Heart left ventricle (tissue), 16 donors: Measurements from ENCODE around the gene KMT2A. TPM values are rescaled to one million over a fixed set of nuclear protein-coding genes. Genes with fewer than 3 reads are reported as not detected.
A peak's percentile ranks its signal among the peaks of the same experiment; 100 is the strongest.

Experiments
- ATAC-seq, 4 donors: fragments of 200-7000 bp; cut with Tn5 transposase; one replicate each; pipeline ENCODE4 v1.9.1; 2020 to 2022; ENCODE audit warnings: moderate library complexity in 4 of 4, mild to moderate bottlenecking in 3 of 4, moderate number of reproducible peaks in 1 of 4
- DNase-seq, 5 donors: peaks; one replicate each; pipeline ENCODE4 v3.0.0-alpha.2; 2020
- H3K27ac ChIP-seq, 12 donors: fragments of 200-600 bp; sonication (generic) in 4 of 12; one replicate each; pipeline versions ENCODE4 v1.5.0 to v1.8.0; 2016 to 2022; ENCODE audit warnings: mild to moderate bottlenecking in 2 of 12
- H3K27me3 ChIP-seq, 9 donors: fragments of 200-600 bp; sonication (generic) in 2 of 9; one replicate each; pipeline versions ENCODE4 v1.5.1 to v1.8.0; 2016 to 2022; ENCODE audit warnings: mild to moderate bottlenecking in 3 of 9
- H3K36me3 ChIP-seq, 9 donors: fragments of 200-600 bp; sonication (generic) in 2 of 9; one replicate each; pipeline versions ENCODE4 v1.5.0 to v1.8.0; 2018 to 2022; ENCODE audit warnings: mild to moderate bottlenecking in 2 of 9
- H3K4me1 ChIP-seq, 12 donors: fragments of 200-600 bp; sonication (generic) in 4 of 12; one replicate each; pipeline versions ENCODE4 v1.5.0 to v1.8.0; 2016 to 2022; ENCODE audit warnings: mild to moderate bottlenecking in 3 of 12
- H3K4me3 ChIP-seq, 12 donors: fragments of 200-600 bp; sonication (generic) in 4 of 12; one replicate each; pipeline versions ENCODE4 v1.5.0 to v1.8.0; 2017 to 2022; ENCODE audit warnings: mild to moderate bottlenecking in 9 of 12, moderate library complexity in 4 of 12
- H3K9me3 ChIP-seq, 12 donors: fragments of 200-600 bp; sonication (generic) in 4 of 12; one replicate each; pipeline versions ENCODE4 v1.5.0 to v1.8.0; 2016 to 2022; ENCODE audit warnings: mild to moderate bottlenecking in 1 of 12
- POLR2A ChIP-seq, 2 donors: fragments of 450-650 bp; IDR thresholded peaks; one replicate each; pipeline ENCODE4 v1.6.1; 2017; ENCODE audit warnings: antibody characterized with exemption in 2 of 2, mild to moderate bottlenecking in 2 of 2, moderate library complexity in 2 of 2
- WGBS, 4 donors: extraction: QIAGEN DNeasy Blood & Tissue Kit in 2 of 4; methylation state at CpG; one replicate each; pipeline versions ENCODE4 v1.1.5 to v1.1.7; 2013 to 2018; 5-methylcytosine and 5-hydroxymethylcytosine counted together
- intact Hi-C, 10 donors: fragments of 100-400 bp; cut with DNase I; formaldehyde crosslinking; loops; one replicate each; pipeline versions ENCODE4 v1.11.1 to v1.14.2; 2022
- polyA plus RNA-seq, 2 donors: library from polyadenylated mRNA; stranded (reverse); fragments of 200-250 nt; gene quantifications; one replicate each; pipeline ENCODE4 v1.2.3, GENCODE V29; 2013
- total RNA-seq, 9 donors: library from RNA; depleted of rRNA in 2 of 9; stranded (reverse); fragments of >200 nt in 2 of 9; fragmentation: NEBNext Ultra II Directional in 3 of 9; extraction: Animal tissue kit (Norgen Biotek cat#: 25700) in 3 of 9; gene quantifications; one replicate each; pipeline versions ENCODE4 v1.1.0 to v1.2.4, GENCODE V29; 2016 to 2023
- TF ChIP-seq, protein P1 (sequence below), 12 donors: fragments of 200-600 bp; sonication (generic) in 4 of 12; IDR thresholded peaks; one replicate each; pipeline versions ENCODE4 v1.5.0 to v1.8.0; 2018 to 2022; ENCODE audit warnings: antibody characterized with exemption in 12 of 12, mild to moderate bottlenecking in 5 of 12
- donor health status: ischemic (EF 13 %, LVEDD 7.1; RV severe dilation, severe dysfunction).
- donor health status: healthy with polysubstance abuse.
- donor health status: DM: no; HTN: yes; CAD: no.
- donor health status: DM: no; HTN: no; CAD: no.
- donor health status: ischemic (EF 25% LVEDD 6.9; RV normal size, moderate dysfunction).
- donor health status: ischemic (EF 25% LVEDD 5.7; RV mildly dilated, moderate dysfunction).
- donor health status: healthy.
- donor health status: DM: yes; HTN: yes; CAD: no.
- donor health status: ischemic (EF 35%, LVEDD 5.7; RV mildly dilated, moderate dysfunction).
- donor health status: nonischemic (EF 11% LVEDD 7.7; RV severe dilation, severe dysfunction).
- donor health status: DM: yes; HTN: yes; CAD: no.
- donor health status: PGD.
- donor health status: ischemic (EF 29% LVEDD 5.4; RV normal size, mild dysfunction).
- donor health status: nonischemic (EF 23%, LVEDD 6.1; RV moderate dilation, normal function).

KMT2A gene
- total and polyA plus RNA-seq, 11 donors: 9.9 to 117 (median 27.7) TPM

DNA sequence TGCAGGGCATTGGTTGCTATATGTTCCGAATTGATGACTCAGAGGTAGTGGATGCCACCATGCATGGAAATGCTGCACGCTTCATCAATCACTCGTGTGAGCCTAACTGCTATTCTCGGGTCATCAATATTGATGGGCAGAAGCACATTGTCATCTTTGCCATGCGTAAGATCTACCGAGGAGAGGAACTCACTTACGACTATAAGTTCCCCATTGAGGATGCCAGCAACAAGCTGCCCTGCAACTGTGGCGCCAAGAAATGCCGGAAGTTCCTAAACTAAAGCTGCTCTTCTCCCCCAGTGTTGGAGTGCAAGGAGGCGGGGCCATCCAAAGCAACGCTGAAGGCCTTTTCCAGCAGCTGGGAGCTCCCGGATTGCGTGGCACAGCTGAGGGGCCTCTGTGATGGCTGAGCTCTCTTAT, 85.6 kb downstream of the KMT2A start:
- Histone ChIP-seq H3K4me3 (no peak overlapping the region), H3K27ac (no peak overlapping the region), H3K36me3 (peaks cover 0 to 88% (median 83%) of the 10 kb centered on the region in 9 donors), H3K4me1 (peaks cover 0 to 11% (median 2%) of the 10 kb centered on the region in 12 donors), H3K9me3 (no peaks in the 10 kb centered on the region), H3K27me3 (no peaks in the 10 kb centered on the region)
- ATAC-seq: peak in 1 of 4 donors; percentile 24
- TF ChIP-seq, protein P1, sequence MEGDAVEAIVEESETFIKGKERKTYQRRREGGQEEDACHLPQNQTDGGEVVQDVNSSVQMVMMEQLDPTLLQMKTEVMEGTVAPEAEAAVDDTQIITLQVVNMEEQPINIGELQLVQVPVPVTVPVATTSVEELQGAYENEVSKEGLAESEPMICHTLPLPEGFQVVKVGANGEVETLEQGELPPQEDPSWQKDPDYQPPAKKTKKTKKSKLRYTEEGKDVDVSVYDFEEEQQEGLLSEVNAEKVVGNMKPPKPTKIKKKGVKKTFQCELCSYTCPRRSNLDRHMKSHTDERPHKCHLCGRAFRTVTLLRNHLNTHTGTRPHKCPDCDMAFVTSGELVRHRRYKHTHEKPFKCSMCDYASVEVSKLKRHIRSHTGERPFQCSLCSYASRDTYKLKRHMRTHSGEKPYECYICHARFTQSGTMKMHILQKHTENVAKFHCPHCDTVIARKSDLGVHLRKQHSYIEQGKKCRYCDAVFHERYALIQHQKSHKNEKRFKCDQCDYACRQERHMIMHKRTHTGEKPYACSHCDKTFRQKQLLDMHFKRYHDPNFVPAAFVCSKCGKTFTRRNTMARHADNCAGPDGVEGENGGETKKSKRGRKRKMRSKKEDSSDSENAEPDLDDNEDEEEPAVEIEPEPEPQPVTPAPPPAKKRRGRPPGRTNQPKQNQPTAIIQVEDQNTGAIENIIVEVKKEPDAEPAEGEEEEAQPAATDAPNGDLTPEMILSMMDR (IDR thresholded peaks at IDR 0.05): no peak
- no peak for TF ChIP-seq POLR2A (IDR thresholded peaks at IDR 0.05)
- intact Hi-C loops: no loop called here
- 72 to 79% (median 77%) methylated on average over 13 of the region's 13 CpGs for WGBS, 4 donors
- no peak for DNase-seq

DNA sequence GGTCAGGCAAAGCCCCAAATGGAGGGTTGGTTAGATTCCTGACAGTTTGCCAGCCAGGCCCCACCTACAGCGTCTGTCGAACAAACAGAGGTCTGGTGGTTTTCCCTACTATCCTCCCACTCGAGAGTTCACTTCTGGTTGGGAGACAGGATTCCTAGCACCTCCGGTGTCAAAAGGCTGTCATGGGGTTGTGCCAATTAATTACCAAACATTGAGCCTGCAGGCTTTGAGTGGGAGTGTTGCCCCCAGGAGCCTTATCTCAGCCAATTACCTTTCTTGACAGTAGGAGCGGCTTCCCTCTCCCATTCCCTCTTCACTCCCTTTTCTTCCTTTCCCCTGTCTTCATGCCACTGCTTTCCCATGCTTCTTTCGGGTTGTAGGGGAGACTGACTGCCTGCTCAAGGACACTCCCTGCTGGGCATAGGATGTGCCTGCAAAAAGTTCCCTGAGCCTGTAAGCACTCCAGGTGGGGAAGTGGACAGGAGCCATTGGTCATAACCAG, 86.3 kb downstream of the KMT2A start:
- intact Hi-C loops: no loop called here
- Histone ChIP-seq H3K36me3 (peaks cover 0 to 81% (median 75%) of the 10 kb centered on the region in 9 donors), H3K27me3 (no peaks in the 10 kb centered on the region), H3K27ac (peak overlapping the region in 1 of 12 donors; percentile 10), H3K4me1 (peaks cover 0 to 11% (median 2%) of the 10 kb centered on the region in 12 donors), H3K9me3 (no peaks in the 10 kb centered on the region), H3K4me3 (no peak overlapping the region)
- DNase-seq: no peak
- 31 to 40% (median 37%) methylated on average over 6 of the region's 6 CpGs for WGBS, 4 donors
- TF ChIP-seq, protein P1 (IDR thresholded peaks at IDR 0.05): peak in 8 of 12 donors; percentile 11 to 47 (median 27)
- no peak for TF ChIP-seq POLR2A (IDR thresholded peaks at IDR 0.05)
- peak in 3 of 4 donors; percentile 53 to 67 (median 64) for ATAC-seq

DNA sequence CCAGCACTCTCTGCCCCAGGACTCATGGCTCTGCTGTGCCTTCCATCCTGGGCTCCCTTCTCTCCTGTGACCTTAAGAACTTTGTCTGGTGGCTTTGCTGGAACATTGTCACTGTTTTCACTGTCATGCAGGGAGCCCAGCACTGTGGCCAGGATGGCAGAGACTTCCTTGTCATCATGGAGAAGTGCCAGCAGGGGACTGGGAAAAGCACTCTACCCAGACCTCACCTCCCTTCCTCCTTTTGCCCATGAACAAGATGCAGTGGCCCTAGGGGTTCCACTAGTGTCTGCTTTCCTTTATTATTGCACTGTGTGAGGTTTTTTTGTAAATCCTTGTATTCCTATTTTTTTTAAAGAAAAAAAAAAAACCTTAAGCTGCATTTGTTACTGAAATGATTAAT, 88.1 kb downstream of the KMT2A start:
- Histone ChIP-seq H3K27ac (peak overlapping the region in 1 of 12 donors; percentile 3), H3K4me3 (no peak overlapping the region), H3K27me3 (no peaks in the 10 kb centered on the region), H3K4me1 (peaks cover 0 to 11% (median 3%) of the 10 kb centered on the region in 12 donors), H3K9me3 (no peaks in the 10 kb centered on the region), H3K36me3 (peaks cover 0 to 63% (median 58%) of the 10 kb centered on the region in 9 donors)
- ATAC-seq: peak in 2 of 4 donors; percentile 18 to 23
- TF ChIP-seq, protein P1 (IDR thresholded peaks at IDR 0.05): no peak
- no peak for TF ChIP-seq POLR2A (IDR thresholded peaks at IDR 0.05)
- peak in 1 of 5 donors; percentile 35 for DNase-seq
- intact Hi-C loops: no loop called here

DNA sequence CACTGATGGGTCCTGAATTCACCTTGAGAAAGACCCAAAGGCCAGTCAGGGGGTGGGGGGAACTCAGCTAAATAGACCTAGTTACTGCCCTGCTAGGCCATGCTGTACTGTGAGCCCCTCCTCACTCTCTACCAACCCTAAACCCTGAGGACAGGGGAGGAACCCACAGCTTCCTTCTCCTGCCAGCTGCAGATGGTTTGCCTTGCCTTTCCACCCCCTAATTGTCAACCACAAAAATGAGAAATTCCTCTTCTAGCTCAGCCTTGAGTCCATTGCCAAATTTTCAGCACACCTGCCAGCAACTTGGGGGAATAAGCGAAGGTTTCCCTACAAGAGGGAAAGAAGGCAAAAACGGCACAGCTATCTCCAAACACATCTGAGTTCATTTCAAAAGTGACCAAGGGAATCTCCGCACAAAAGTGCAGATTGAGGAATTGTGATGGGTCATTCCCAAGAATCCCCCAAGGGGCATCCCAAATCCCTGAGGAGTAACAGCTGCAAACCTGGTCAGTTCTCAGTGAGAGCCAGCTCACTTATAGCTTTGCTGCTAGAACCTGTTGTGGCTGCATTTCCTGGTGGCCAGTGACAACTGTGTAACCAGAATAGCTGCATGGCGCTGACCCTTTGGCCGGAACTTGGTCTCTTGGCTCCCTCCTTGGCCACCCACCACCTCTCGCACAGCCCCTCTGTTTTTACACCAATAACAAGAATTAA, 88.6 kb downstream of the KMT2A start:
- ATAC-seq: no peak
- TF ChIP-seq POLR2A (IDR thresholded peaks at IDR 0.05): no peak
- TF ChIP-seq, protein P1 (IDR thresholded peaks at IDR 0.05): no peak
- WGBS, 4 donors: 84 to 93% (median 91%) methylated on average over 6 of the region's 6 CpGs
- peaks cover 0 to 17% (median 7%) of the 10 kb centered on the region in 12 donors for H3K4me1 ChIP-seq
- H3K9me3 ChIP-seq: no peaks in the 10 kb centered on the region
- no peak overlapping the region for H3K27ac ChIP-seq
- intact Hi-C loops: no loop called here
- no peaks in the 10 kb centered on the region for H3K27me3 ChIP-seq
- H3K36me3 ChIP-seq: peaks cover 0 to 58% (median 52%) of the 10 kb centered on the region in 9 donors
- no peak overlapping the region for H3K4me3 ChIP-seq
- DNase-seq: no peak
